Germinal center (tissue), 1 donor: ENCODE results near the gene SPINK4.

Experiments used
- DNase-seq: peaks from one replicate; pipeline ENCODE4 v3.0.0; 2012; ENCODE audit warnings: mixed read lengths, low spot score

SPINK4 gene

GRCh38 chr9:33229359-33230114, 10.4 kb upstream of the SPINK4 start:
- DNase-seq, result no peak

- no peak for DNase-seq
These were observed 9.0 kb upstream of the SPINK4 start for GRCh38 chr9:33230756-33231622.

DNA sequence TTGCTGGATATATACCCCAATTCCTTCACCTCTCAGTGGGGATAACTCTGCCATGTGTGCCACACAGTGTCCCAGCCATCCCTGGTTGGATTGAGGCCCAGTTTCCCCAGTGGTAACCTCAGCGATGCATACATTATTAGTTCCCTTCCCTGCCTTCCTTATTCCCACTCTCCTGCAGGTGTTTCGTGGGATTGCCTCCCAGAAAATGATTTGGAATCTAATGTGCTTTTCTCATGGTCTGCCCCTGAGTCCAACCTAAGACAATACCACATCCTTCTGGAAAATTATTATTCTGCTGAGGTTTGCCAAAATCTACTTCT, 8.4 kb upstream of the SPINK4 start:
- DNase-seq, result no peak

GRCh38 chr9:33232815-33233214, 7.2 kb upstream of the SPINK4 start:
- no peak for DNase-seq

DNA sequence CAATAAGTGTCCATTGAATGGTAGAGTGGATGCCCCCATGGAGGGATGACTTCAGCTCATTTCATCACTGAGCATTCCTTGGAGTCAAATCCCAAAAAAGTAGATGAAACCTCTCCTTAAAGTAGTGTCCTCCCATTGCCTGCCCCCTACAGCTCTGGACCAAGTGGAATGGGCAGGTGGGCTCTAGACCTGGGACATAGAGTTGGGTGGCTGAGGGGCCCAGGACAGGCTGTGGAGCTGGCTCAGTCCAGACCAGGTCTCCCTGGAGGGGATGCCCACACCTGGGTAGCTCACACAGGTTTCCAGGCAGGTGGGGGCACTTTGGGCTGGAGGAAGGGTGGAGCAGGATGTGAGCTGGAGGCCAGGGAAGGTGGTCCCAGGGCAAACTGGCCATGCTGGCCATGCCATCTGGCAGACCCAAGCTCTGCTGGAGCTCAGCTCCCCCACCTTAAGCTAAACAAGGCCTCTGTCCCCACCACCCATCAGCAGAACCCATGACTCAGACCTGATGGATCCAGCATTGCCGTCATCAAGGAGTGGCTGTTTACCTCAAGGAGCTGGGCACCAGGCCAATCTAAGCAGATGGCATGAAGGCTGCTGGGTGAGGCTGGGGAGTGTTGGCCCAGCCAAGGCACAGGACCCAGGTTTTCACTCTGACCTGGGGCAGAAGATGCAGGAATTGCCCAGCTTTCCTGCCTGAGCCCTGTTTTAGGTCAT, 6.2 kb upstream of the SPINK4 start:
- DNase-seq, result no peak

GRCh38 chr9:33234511-33235467, 5.2 kb upstream of the SPINK4 start:
- no peak for DNase-seq

DNA sequence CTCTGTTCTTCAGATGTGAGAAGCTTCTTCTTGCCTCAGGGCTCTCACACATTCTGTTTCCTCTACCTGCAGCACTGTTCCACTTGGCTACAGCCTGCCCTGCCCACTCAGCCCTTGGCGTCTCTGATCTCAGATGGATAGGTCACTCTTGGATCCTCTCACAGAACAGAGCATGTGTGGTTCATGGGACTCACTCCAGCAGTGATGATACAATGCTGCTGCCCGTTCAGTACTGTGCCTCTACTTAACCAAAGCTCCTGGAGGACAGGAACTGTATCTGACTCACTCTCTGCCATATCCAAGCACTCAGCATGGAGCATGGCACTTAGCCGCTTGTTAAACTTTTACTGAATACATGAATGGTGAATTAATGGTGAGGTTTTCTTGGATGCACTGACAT, 3.4 kb upstream of the SPINK4 start:
- no peak for DNase-seq

GRCh38 chr9:33241298-33241697, 1.3 kb downstream of the SPINK4 start:
- no peak for DNase-seq

DNA sequence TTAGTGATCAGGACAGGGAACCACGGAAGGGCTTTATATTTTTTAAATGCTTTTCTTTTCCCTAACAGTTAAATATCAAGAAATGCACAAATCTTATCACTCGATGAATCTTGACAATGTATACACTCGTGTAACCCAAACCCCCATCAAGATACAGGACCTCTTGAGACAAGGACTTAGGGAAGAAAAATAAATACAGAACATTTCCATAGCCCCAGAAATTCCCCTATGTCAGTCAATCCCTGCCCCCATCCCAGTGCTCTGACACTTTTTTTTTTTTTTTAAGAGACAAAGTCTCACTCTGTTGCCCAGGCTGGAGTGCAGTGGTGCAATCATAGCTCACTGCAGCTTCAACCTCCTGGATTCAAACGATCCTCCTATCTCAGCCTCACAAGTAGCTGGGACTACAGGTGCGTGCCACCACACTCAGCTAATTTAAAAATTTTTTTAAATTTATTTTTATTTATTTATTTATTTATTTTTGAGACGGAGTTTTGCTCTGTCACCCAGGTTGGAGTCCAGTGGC, 2.7 kb downstream of the SPINK4 start:
- no peak for DNase-seq

DNA sequence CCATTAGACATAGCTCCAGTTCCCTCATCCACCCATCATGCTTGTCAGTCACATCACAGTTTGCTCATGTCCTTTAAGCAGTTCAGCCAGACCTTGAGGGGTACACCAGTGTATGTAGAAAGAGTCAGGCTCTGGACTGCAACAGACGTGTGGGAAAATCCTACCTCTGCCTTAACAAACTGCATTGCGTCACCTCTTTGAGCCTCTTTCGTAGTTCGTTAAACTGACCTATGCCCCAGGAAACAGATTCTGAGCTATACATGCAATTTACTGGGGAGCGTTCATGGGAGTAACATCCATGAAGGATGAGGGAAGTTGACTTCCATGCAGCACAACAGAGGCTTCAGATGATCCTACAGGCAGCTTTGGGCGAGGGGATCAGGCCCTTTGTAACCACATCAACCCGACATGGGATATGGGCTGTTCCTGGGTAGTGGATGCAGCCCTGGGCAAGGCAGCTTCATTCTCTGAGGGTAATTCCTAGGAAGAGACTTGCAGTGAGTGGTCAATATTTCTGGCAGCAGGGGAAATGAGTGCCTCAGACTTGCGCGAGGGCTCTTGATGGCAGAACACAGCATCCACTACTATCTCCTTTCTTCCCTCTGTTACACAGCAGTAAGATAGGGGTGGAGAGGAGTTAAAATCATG, 4.3 kb downstream of the SPINK4 start:
- DNase-seq, result no peak

- no peak for DNase-seq
These were observed 5.4 kb downstream of the SPINK4 start for GRCh38 chr9:33245341-33245740.

GRCh38 chr9:33246269-33246860, 6.4 kb downstream of the SPINK4 start:
- no peak for DNase-seq

- no peak for DNase-seq
These were observed 8.6 kb downstream of the SPINK4 start for GRCh38 chr9:33248606-33249005.

DNA sequence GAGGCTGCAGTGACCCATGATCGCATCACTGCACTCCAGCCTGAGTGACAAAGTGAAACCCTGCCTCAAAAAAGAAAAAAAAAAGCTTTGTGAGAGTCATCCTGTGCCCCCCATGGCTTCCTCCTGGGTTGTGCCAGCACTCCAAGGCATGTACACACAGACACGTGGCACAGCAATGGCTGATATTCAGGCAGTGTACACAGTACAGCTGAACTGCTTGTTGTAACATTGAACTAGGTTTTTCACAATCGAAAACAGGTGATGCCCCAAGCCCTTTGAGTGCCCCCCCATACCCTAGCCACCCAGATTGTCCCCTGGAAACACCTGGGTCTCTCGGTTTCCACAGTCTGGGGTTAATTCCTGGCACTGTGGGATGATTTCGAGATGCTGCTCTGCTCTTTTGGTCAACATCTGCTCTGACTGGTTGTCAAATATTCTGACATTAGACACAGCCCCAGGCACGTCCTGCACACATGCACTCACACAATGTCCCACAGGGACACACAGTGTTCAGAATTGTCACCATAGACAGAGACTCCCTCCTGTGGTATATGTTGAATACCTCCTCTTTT, 9.2 kb downstream of the SPINK4 start:
- DNase-seq, result no peak

- DNase-seq, result no peak
These were observed 10.0 kb downstream of the SPINK4 start for GRCh38 chr9:33249983-33250382.

DNA sequence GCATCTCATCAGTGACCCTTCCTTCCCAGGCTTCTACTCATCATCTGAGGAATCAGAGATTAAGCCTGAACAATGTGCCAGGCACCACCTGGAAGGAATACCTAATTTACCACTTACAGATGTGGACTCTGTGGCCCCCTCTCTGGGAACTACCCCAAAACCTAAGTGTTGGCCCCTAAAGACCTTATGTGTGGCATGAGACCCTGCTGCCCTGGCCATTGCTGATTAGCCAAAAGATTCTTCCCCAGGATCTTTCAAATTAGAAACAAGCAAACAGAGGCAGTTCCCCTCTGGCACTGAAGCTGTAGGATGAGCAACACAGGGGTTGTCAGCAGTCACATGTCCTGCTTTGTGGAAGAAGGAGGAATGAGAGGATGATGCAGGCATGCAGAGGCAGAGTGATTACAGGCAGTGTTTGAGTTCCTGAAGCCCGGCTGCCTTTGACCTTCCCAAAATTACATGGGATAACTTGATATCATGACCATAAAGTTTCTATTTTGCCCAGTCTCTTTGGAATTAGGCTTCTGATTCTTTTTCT, 10.6 kb downstream of the SPINK4 start:
- DNase-seq, result no peak

- no peak for DNase-seq
These were observed 14.2 kb downstream of the SPINK4 start for GRCh38 chr9:33254211-33254610.

DNA sequence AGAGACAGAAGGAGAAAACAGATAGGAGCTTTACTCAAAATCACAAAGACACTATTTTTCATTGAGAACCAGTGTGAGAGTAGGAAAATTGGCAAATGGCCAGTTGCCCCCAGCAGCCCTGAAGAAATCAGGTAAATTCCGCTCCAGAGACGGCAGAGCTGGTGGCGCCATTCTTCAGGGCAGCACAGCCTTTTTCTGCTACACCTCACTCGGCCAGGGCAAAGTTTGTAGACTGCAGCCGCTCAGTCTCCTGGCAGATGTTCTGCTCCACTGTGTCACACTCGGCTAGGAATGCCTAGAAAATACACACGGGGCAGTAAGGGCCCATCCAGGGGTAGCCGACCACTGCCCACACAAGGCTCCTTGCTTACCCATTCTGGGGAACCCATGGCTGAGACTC, 15.0 kb downstream of the SPINK4 start:
- DNase-seq, result no peak

DNA sequence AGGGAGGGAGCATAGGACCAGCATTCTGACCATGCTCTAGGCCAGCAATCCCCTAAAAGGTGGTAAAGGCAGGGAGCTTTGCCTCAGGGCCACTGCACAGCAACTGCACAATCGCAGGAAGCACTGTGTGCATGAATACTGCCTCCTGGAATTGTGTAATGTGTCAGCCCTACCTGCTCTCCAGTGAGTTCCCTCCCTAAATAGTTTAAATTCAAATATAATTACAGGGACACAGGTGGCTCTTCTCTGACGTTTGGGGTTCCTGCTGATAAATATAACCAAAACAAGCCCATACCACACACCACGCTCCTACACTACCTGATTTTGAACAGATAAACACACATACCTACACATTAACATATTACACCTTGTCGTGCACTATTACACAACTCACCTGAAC, 15.5 kb downstream of the SPINK4 start:
- no peak for DNase-seq

DNA sequence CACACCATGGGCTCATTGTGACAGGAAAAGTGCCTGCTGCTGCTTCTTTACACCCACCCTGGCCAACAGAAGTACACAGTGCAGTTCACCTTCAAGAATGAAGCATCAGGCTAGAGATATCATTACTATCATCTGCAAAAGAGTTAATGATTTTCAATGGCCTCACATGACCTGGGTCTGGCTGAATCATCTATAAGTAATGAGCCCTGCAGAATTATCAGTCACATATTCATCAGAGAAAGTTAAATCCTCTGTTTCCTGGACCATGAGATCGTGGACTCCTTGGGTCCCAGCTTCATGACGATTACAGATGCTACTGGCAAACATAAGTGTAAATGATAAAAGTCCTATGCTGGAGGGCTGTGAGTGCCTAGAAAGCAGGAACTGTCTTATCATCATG, 16.3 kb downstream of the SPINK4 start:
- no peak for DNase-seq
